ENCODE results near the gene SLC43A1.
"Not testable (repeated sequence)": the region's sequence is repeated elsewhere in the genome, so short reads cannot be mapped to it uniquely, and the experiment has no call there.

SLC43A1 gene

GRCh38 chr11:57544566-57544965 lies 29.1 kb upstream of the SLC43A1 start:
- CTCF ChIA-PET = interaction anchor here (0.7 to 1.7 kb wide), 3 partner anchors 18 to 165 kb away, joined by 3 to 7 read pairs (median 5); no protein-coding TSS in a partner anchor
- H3K27ac ChIP-seq = no peak overlapping the region
- POLR2A ChIA-PET (ENCODE audit: low non-redundant PET) = no interaction called here
- TF ChIP-seq, protein P1, sequence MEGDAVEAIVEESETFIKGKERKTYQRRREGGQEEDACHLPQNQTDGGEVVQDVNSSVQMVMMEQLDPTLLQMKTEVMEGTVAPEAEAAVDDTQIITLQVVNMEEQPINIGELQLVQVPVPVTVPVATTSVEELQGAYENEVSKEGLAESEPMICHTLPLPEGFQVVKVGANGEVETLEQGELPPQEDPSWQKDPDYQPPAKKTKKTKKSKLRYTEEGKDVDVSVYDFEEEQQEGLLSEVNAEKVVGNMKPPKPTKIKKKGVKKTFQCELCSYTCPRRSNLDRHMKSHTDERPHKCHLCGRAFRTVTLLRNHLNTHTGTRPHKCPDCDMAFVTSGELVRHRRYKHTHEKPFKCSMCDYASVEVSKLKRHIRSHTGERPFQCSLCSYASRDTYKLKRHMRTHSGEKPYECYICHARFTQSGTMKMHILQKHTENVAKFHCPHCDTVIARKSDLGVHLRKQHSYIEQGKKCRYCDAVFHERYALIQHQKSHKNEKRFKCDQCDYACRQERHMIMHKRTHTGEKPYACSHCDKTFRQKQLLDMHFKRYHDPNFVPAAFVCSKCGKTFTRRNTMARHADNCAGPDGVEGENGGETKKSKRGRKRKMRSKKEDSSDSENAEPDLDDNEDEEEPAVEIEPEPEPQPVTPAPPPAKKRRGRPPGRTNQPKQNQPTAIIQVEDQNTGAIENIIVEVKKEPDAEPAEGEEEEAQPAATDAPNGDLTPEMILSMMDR (conservative IDR thresholded peaks at IDR 0.05; ENCODE audit: low read depth) = no peak
- no peak for DNase-seq (ENCODE audit: low spot score)

- ChIA-PET CTCF (interaction anchor here (1.7 kb wide), 1 partner anchor 17 kb away, joined by 7 read pairs; no protein-coding TSS in a partner anchor), POLR2A (ENCODE audit: low non-redundant PET) (interaction anchor here (0.6 kb wide), 1 partner anchor 10 kb away, joined by 3 read pairs; no protein-coding TSS in a partner anchor)
- no peak overlapping the region for H3K27ac ChIP-seq
- TF ChIP-seq, protein P1 (conservative IDR thresholded peaks at IDR 0.05; ENCODE audit: low read depth) = no peak
- DNase-seq (ENCODE audit: low spot score) = no peak
These were observed 28.1 kb upstream of the SLC43A1 start for GRCh38 chr11:57543593-57543992.

- H3K27ac ChIP-seq = no peak overlapping the region
- TF ChIP-seq, protein P1 (conservative IDR thresholded peaks at IDR 0.05; ENCODE audit: low read depth) = no peak
- ChIA-PET POLR2A (ENCODE audit: low non-redundant PET) (no interaction called here), CTCF (no interaction called here)
- no peak for DNase-seq (ENCODE audit: low spot score)
These were observed 27.1 kb upstream of the SLC43A1 start for GRCh38 chr11:57542582-57542981.

- POLR2A ChIA-PET (ENCODE audit: low non-redundant PET) = no interaction called here
- CTCF ChIA-PET = no interaction called here
- TF ChIP-seq, protein P1 (conservative IDR thresholded peaks at IDR 0.05; ENCODE audit: low read depth) = no peak
- no peak overlapping the region for H3K27ac ChIP-seq
- DNase-seq (ENCODE audit: low spot score) = no peak
These were observed 25.7 kb upstream of the SLC43A1 start for GRCh38 chr11:57541169-57541568.

GRCh38 chr11:57539342-57539741 lies 23.8 kb upstream of the SLC43A1 start:
- no peak overlapping the region for H3K27ac ChIP-seq
- no peak for DNase-seq (ENCODE audit: low spot score)
- ChIA-PET CTCF (no interaction called here), POLR2A (ENCODE audit: low non-redundant PET) (no interaction called here)
- TF ChIP-seq, protein P1 (conservative IDR thresholded peaks at IDR 0.05; ENCODE audit: low read depth) = no peak

GRCh38 chr11:57536947-57537619 lies 21.6 kb upstream of the SLC43A1 start, which contains the start of gene SMTNL1:
TSS of gene SMTNL1 (plus strand) at chr11:57537595. CDS start at chr11:57542643, 5,048 bp downstream.
- TF ChIP-seq, protein P1 (conservative IDR thresholded peaks at IDR 0.05; ENCODE audit: low read depth) = no peak
- H3K27ac ChIP-seq = no peak within 1 kb of the TSS
- CTCF ChIA-PET = interaction anchor here (0.7 to 0.9 kb wide), 2 partner anchors 44 to 168 kb away, joined by 3 read pairs; no protein-coding TSS in a partner anchor
- no peak for DNase-seq (ENCODE audit: low spot score)
- POLR2A ChIA-PET (ENCODE audit: low non-redundant PET) = no interaction called here

DNA sequence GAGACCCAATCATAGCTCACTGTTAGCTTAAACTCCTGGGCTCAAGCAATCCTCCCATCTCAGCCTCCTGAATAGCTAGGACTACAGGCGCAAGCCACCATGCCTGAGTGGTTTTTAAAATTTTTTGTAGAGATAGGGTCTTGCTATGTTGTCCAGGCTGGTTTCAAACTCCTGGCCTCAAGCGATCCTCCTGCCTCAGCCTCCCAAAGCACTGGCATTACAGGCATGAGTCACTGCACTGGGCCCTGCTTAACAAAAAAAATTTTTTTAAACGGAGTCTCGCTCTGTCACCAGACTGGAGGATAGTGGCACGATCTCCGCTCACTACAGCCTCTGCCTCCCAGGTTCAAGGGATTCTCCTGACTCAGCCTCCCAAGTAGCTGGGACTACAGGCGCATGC lies 18.9 kb upstream of the SLC43A1 start:
- ChIA-PET POLR2A (ENCODE audit: low non-redundant PET) (interaction anchor here (0.6 kb wide), 1 partner anchor 110 kb away, joined by 3 read pairs; no protein-coding TSS in a partner anchor), CTCF (interaction anchor here (0.7 to 1.6 kb wide), 2 partner anchors 77 to 110 kb away, joined by 3 to 4 read pairs; no protein-coding TSS in a partner anchor)
- not testable (repeated sequence) for H3K27ac ChIP-seq; DNase-seq (ENCODE audit: low spot score)

All from RWPE1 (cell line).